ENCODE data around the gene KANTR. TPM values are rescaled to one million over a fixed set of nuclear protein-coding genes. Genes with fewer than 3 reads are reported as not detected.

KANTR gene
- total and polyA plus RNA-seq, 2 donors (not counting 3 experiments of a cell fraction or from before 2014, with no cell fraction given) = 3.1 to 9.8 TPM

DNA sequence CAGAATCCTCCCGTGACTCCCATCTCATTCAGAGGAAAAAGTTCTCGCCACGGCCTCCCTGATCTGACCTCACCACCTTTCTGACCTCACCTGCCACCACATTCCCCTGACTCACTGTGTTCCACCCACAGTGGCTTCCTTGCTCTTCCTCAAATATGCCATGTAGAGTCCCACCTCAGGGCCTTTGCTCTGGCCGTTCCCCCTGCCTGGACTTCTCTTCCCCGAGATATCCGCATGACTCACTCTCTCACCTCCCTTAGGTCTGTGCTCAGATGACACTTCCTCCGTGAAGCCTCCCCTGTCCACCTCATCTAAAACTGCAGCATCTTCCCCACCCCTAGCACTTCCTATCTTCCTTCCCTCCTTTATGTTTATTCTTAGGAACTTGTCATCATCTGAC is 18.9 kb upstream of the KANTR start:
- no peak overlapping the region for H2AFZ ChIP-seq (ENCODE audit: low read depth, low read length)
- dilution Hi-C loops (cut with MboI; ENCODE audit: extremely low pct_ligation_motif_present, low sequenced_read_pairs) (no loop called here), intact Hi-C loops (cut with micrococcal nuclease) (no loop called here)
- H3K36me3 ChIP-seq (ENCODE audit: control insufficient read depth in 2 of 2, extremely low read depth in 1 of 2, insufficient read depth in 2 of 2, low read length in 2 of 2) = peaks cover 0 to 3% of the 10 kb centered on the region in 2 experiments
- no peak for TF ChIP-seq JUN (IDR thresholded peaks at IDR 0.05; ENCODE audit: borderline replicate concordance, insufficient read depth, insufficient read length, low read depth)
- TF ChIP-seq, protein P1, sequence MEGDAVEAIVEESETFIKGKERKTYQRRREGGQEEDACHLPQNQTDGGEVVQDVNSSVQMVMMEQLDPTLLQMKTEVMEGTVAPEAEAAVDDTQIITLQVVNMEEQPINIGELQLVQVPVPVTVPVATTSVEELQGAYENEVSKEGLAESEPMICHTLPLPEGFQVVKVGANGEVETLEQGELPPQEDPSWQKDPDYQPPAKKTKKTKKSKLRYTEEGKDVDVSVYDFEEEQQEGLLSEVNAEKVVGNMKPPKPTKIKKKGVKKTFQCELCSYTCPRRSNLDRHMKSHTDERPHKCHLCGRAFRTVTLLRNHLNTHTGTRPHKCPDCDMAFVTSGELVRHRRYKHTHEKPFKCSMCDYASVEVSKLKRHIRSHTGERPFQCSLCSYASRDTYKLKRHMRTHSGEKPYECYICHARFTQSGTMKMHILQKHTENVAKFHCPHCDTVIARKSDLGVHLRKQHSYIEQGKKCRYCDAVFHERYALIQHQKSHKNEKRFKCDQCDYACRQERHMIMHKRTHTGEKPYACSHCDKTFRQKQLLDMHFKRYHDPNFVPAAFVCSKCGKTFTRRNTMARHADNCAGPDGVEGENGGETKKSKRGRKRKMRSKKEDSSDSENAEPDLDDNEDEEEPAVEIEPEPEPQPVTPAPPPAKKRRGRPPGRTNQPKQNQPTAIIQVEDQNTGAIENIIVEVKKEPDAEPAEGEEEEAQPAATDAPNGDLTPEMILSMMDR (IDR thresholded peaks at IDR 0.05; ENCODE audit: extremely low read depth in 1 of 2, insufficient read depth in 1 of 2, low read depth in 1 of 2, low read length in 2 of 2) = no peak
- BruUV-seq (replicated peaks) = no TSS peak
- no peak for DNase-seq (ENCODE audit: low read depth, low spot score)
- no peaks in the 10 kb centered on the region for H3K79me2 ChIP-seq (ENCODE audit: control insufficient read depth, insufficient read depth, low read length)
- H3K27me3 ChIP-seq (ENCODE audit: control insufficient read depth in 2 of 2, insufficient read depth in 2 of 2, low read length in 2 of 2) = no peaks in the 10 kb centered on the region
- POLR2A ChIA-PET = no interaction called here
- H3K9me1 ChIP-seq (replicated peaks; ENCODE audit: control insufficient read depth, extremely low read depth, insufficient read depth, low read length) = no peaks in the 10 kb centered on the region
- H3K4me2 ChIP-seq (ENCODE audit: insufficient read depth, low read length) = no peak overlapping the region
- H3K4me3 ChIP-seq (replicated peaks in 1 of 3; ENCODE audit: insufficient read depth in 1 of 3, low read depth in 1 of 3, low read length in 3 of 3) = no peak overlapping the region
- no peaks in the 10 kb centered on the region for H3K4me1 ChIP-seq (ENCODE audit: control insufficient read depth, extremely low read depth, insufficient read depth, low read length)
- CTCF ChIA-PET = no interaction called here
- H3K9me3 ChIP-seq (replicated peaks; ENCODE audit: control insufficient read depth, insufficient read depth, low read length) = no peaks in the 10 kb centered on the region
- FAIRE-seq = no peak
- no peak overlapping the region for H3K9ac ChIP-seq (replicated peaks; ENCODE audit: extremely low read depth, insufficient read depth, low read length)
- no peaks in the 10 kb centered on the region for H4K20me1 ChIP-seq (replicated peaks; ENCODE audit: control insufficient read depth, extremely low read depth, insufficient read depth, low read length)
- H3K27ac ChIP-seq (ENCODE audit: insufficient read depth, low read depth, low read length) = no peak overlapping the region

DNA sequence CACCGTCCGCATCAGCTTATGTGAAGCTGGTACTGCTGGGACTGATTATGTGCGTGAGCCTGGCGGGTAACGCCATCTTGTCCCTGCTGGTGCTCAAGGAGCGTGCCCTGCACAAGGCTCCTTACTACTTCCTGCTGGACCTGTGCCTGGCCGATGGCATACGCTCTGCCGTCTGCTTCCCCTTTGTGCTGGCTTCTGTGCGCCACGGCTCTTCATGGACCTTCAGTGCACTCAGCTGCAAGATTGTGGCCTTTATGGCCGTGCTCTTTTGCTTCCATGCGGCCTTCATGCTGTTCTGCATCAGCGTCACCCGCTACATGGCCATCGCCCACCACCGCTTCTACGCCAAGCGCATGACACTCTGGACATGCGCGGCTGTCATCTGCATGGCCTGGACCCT is 17.3 kb upstream of the KANTR start:
- CTCF ChIA-PET = no interaction called here
- H3K4me2 ChIP-seq (ENCODE audit: insufficient read depth, low read length) = no peak overlapping the region
- dilution Hi-C loops (cut with MboI; ENCODE audit: extremely low pct_ligation_motif_present, low sequenced_read_pairs) (no loop called here), intact Hi-C loops (cut with micrococcal nuclease) (no loop called here)
- H3K27ac ChIP-seq (ENCODE audit: insufficient read depth, low read depth, low read length) = no peak overlapping the region
- POLR2A ChIA-PET = no interaction called here
- H3K79me2 ChIP-seq (ENCODE audit: control insufficient read depth, insufficient read depth, low read length) = no peaks in the 10 kb centered on the region
- peaks cover 3% of the 10 kb centered on the region for H3K4me1 ChIP-seq (ENCODE audit: control insufficient read depth, extremely low read depth, insufficient read depth, low read length)
- DNase-seq (ENCODE audit: low read depth, low spot score) (no peak), FAIRE-seq (no peak)
- H3K9me3 ChIP-seq (replicated peaks; ENCODE audit: control insufficient read depth, insufficient read depth, low read length) = no peaks in the 10 kb centered on the region
- H4K20me1 ChIP-seq (replicated peaks; ENCODE audit: control insufficient read depth, extremely low read depth, insufficient read depth, low read length) = no peaks in the 10 kb centered on the region
- no peak overlapping the region for H3K4me3 ChIP-seq (replicated peaks in 1 of 3; ENCODE audit: insufficient read depth in 1 of 3, low read depth in 1 of 3, low read length in 3 of 3)
- TF ChIP-seq GATA2 (IDR thresholded peaks at IDR 0.05; ENCODE audit: insufficient read depth, insufficient read length, low read depth, low read length) (no peak), FOS (IDR thresholded peaks at IDR 0.05; ENCODE audit: borderline replicate concordance, insufficient read depth, low read length) (no peak), MYC (IDR thresholded peaks at IDR 0.05; ENCODE audit: low read depth, low read length) (no peak)
- TF ChIP-seq, protein P1 (IDR thresholded peaks at IDR 0.05; ENCODE audit: extremely low read depth in 1 of 2, insufficient read depth in 1 of 2, low read depth in 1 of 2, low read length in 2 of 2) = no peak
- no TSS peak for BruUV-seq (replicated peaks)
- no peak overlapping the region for H2AFZ ChIP-seq (ENCODE audit: low read depth, low read length)
- H3K9ac ChIP-seq (replicated peaks; ENCODE audit: extremely low read depth, insufficient read depth, low read length) = no peak overlapping the region
- no peaks in the 10 kb centered on the region for H3K27me3 ChIP-seq (ENCODE audit: control insufficient read depth in 2 of 2, insufficient read depth in 2 of 2, low read length in 2 of 2)
- H3K36me3 ChIP-seq (ENCODE audit: control insufficient read depth in 2 of 2, extremely low read depth in 1 of 2, insufficient read depth in 2 of 2, low read length in 2 of 2) = peaks cover 0 to 3% of the 10 kb centered on the region in 2 experiments
- H3K9me1 ChIP-seq (replicated peaks; ENCODE audit: control insufficient read depth, extremely low read depth, insufficient read depth, low read length) = no peaks in the 10 kb centered on the region
